Choroid plexus epithelial cell (primary cell): ENCODE data around the gene SNTB2.
A peak's percentile ranks its signal among the peaks of the same experiment; 100 is the strongest.
"Not testable (repeated sequence)": the region's sequence is repeated elsewhere in the genome, so short reads cannot be mapped to it uniquely, and the experiment has no call there.

Experiments
- DNase-seq: peaks from one replicate; pipeline ENCODE4 v3.0.0-alpha.2; 2010; ENCODE audit warnings: low read depth
- H3K4me3 ChIP-seq: 2 replicates; pipeline ENCODE4 v1.5.1; 2011; ENCODE audit warnings: low read depth, mild to moderate bottlenecking, control low read depth, low read length, moderate library complexity
- TF ChIP-seq, protein P1 (sequence below): conservative IDR thresholded peaks from 2 replicates; pipeline ENCODE4 v1.5.1; 2011; ENCODE audit warnings: low read depth, mild to moderate bottlenecking, control low read depth, inconsistent platforms, low read length, moderate library complexity

SNTB2 gene

DNA sequence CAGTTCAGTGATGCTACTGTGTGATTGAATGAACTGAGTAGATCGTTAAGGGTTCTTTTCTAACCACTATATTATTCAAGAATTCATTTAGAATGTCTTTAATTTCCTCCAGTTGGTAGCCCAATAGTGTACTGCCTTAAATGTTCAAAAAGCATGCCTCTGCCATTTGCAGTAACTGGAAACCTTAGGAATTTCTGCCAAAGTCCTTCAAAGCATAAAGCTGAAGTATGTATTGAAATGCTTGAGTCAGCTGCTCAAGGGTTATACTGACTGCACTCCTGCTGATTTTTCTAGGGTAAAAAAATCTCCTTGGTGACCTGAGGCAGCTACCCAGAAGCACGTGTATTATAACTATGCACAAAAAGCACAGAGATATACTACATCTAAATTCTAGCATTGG, 56.5 kb downstream of the SNTB2 start:
- TF ChIP-seq, protein P1, sequence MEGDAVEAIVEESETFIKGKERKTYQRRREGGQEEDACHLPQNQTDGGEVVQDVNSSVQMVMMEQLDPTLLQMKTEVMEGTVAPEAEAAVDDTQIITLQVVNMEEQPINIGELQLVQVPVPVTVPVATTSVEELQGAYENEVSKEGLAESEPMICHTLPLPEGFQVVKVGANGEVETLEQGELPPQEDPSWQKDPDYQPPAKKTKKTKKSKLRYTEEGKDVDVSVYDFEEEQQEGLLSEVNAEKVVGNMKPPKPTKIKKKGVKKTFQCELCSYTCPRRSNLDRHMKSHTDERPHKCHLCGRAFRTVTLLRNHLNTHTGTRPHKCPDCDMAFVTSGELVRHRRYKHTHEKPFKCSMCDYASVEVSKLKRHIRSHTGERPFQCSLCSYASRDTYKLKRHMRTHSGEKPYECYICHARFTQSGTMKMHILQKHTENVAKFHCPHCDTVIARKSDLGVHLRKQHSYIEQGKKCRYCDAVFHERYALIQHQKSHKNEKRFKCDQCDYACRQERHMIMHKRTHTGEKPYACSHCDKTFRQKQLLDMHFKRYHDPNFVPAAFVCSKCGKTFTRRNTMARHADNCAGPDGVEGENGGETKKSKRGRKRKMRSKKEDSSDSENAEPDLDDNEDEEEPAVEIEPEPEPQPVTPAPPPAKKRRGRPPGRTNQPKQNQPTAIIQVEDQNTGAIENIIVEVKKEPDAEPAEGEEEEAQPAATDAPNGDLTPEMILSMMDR, result no peak

DNA sequence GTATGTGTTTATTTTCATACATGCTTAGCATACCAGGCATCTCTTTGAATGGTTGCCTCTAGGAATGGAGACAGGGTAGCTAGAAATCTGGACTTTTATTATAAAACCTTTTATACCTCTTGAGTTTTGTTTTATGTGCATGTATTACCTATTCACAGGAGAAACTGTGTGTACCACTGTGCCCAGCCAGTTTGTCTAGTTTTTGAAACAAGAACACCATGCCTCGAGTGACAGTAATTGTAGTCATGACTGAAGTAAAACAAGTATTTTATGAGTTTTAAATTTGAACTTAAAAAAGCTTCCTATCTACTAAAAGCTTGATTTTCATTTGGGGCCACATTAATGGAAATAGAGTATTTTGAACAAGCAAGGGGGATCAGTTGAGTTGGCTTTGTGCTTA, 57.4 kb downstream of the SNTB2 start:
- TF ChIP-seq, protein P1, result no peak
- no peak for DNase-seq
- no peak overlapping the region for H3K4me3 ChIP-seq

More for the DNA sequence above, 56.5 kb downstream of the SNTB2 start:
- DNase-seq, result peak; percentile 92
- H3K4me3 ChIP-seq, result no peak overlapping the region

DNA sequence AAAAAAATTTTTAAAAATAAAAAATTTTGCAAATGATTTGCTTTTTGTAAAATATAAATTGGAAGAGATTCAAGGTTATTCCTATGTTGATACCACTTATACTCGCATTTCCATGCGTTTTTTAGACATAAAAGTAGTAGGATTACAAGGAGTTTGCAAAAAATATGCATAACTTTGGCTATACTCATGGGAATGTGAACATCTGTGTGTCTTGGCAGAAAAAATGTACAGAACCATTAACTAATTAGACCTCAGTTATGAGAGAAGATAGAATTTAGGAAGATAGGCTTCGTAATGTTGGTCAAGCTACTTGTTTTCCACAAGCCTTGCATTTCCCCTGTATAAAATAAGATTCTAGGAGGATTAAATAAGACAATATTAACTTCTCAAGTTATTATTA, 63.1 kb downstream of the SNTB2 start:
- no peak for DNase-seq
- TF ChIP-seq, protein P1, result no peak
- no peak overlapping the region for H3K4me3 ChIP-seq

DNA sequence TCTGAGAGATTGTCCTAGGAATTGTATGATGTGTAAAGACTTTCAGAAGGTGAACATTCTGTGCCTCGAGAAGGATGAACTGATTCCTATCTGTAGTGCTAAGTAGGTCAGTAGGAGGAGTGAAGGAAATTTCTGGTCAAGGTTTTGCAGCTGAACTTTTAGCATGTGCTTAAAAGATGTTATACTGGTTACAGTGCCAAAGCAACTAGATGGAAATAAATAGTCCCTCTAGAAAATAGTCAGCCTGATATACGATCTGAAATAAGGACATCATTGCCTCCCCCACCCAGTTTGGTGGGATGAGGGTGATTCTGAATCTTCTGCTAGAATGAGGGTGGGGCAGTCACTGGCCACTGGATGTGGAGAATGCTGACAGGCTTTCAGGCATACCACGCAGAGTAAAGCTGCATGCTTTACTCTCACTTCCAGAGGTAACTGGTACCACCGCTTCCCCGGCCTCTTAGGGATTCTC, 66.9 kb downstream of the SNTB2 start:
- TF ChIP-seq, protein P1, result no peak
- H3K4me3 ChIP-seq, result no peak overlapping the region
- DNase-seq, result peak; percentile 79

DNA sequence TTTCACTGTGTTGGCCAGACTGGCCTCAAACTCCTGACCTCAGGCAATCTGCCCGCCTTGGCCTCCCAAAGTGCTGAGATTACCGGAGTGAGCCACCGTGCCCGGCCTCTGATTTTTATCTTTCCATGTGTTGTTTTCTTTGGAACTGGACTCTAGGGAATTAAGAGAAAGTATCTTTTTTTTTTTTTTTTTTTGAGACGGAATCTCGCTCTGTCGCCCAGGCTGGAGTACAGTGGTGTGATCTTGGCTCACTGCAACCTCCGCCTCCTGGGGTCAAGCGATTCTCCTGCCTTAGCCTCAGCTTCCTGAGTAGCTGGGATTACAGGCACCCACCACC, 72.4 kb downstream of the SNTB2 start:
- not testable (repeated sequence) for DNase-seq, H3K4me3 ChIP-seq

DNA sequence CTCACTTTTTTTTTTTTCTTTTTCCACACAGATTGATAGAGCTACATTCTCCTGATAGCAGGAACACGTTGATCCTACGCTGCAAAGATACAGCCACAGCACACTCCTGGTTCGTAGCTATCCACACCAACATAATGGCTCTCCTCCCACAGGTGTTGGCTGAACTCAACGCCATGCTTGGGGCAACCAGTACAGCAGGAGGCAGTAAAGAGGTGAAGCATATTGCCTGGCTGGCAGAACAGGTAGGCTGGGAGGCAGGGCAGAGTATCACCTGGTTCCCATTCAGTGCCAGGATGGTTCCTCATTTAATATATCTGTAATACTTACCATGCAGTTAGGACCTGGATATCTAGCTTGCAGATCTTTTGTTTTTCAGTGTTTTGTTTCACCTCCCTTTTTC, 73.1 kb downstream of the SNTB2 start:
- no peak overlapping the region for H3K4me3 ChIP-seq
- TF ChIP-seq, protein P1, result peak; percentile 3
- no peak for DNase-seq

DNA sequence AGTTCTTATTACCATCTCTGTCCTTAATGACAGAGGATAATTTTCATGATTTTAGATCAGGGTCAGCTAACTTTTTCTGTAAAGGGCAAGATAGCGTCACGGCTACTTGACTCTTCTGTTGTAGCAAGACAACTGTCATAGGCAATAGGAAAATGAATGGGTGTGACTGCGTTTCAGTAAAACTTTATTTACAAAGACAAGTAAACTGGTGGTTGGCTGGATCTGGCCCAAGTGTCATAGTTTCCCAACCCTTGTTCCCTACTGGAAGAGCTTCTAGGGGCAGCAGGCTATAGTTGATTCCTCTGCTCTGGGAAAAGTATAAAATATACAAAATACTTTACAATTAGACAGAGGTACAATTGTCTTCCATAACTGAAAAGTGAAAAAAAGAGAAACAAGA, 73.5 kb downstream of the SNTB2 start:
- no peak for DNase-seq
- TF ChIP-seq, protein P1, result no peak
- H3K4me3 ChIP-seq, result no peak overlapping the region
